Muscle of leg (tissue), 11 donors: ENCODE measurements around the gene WDR41. TPM values are rescaled to one million over a fixed set of nuclear protein-coding genes. Genes with fewer than 3 reads are reported as not detected.

Source experiments
- DNase-seq: peaks from one replicate; pipeline ENCODE4 v3.0.0; 2013
- H3K27ac ChIP-seq: one replicate; pipeline ENCODE4 v1.5.1; 2013; ENCODE audit warnings: mild to moderate bottlenecking, low read length, control low read depth
- H3K27me3 ChIP-seq: one replicate; pipeline ENCODE4 v1.6.1; 2013; ENCODE audit warnings: low read length; ENCODE audit not compliant: control insufficient read depth, insufficient read depth
- H3K36me3 ChIP-seq: one replicate; pipeline ENCODE4 v1.6.1; 2013; ENCODE audit warnings: low read length; ENCODE audit not compliant: control insufficient read depth, insufficient read depth
- H3K4me1 ChIP-seq: one replicate; pipeline ENCODE4 v1.6.1; 2013; ENCODE audit warnings: low read length; ENCODE audit not compliant: control insufficient read depth, insufficient read depth
- H3K4me3 ChIP-seq: one replicate; pipeline ENCODE4 v1.5.1; 2013; ENCODE audit warnings: low read length, control low read depth
- H3K9me3 ChIP-seq: replicated peaks from 2 replicates; pipeline ENCODE4 v1.6.1; 2013; ENCODE audit warnings: low read depth, low read length; ENCODE audit not compliant: control insufficient read depth
- WGBS: methylation state at CpG from one replicate; pipeline ENCODE4 v1.1.5; 2013; ENCODE audit warnings: missing lambda C conversion rate; ENCODE audit not compliant: insufficient coverage; 5-methylcytosine and 5-hydroxymethylcytosine counted together
- polyA plus RNA-seq, 8 donors: library from polyadenylated mRNA; unstranded; fragments of 120-200 nt; gene quantifications; one replicate each; pipeline versions ENCODE4 v1.2.1 to v1.2.3, GENCODE V29; 2013; ENCODE audit warnings: inconsistent platforms in 1 of 8, low replicate concordance in 1 of 8; ENCODE audit not compliant: insufficient read length in 8 of 8, insufficient read depth in 1 of 8
- total RNA-seq: library from RNA; stranded (reverse); fragments of 120-200 nt; gene quantifications from one replicate; pipeline ENCODE4 v1.2.4, GENCODE V29; 2013

The WDR41 gene
- total and polyA plus RNA-seq, 9 donors = 30.4 to 60.2 (median 42.4) TPM

GRCh38 chr5:77452351-77452750 lies 39.8 kb downstream of the WDR41 start:
- Histone ChIP-seq H3K9me3 (no peaks in the 10 kb centered on the region), H3K27me3 (no peaks in the 10 kb centered on the region), H3K36me3 (peaks cover 21% of the 10 kb centered on the region), H3K27ac (no peak overlapping the region), H3K4me3 (no peak overlapping the region), H3K4me1 (no peaks in the 10 kb centered on the region)
- no peak for DNase-seq
- WGBS = 67% methylated on average over 1 of the region's 1 CpG

GRCh38 chr5:77449981-77450380 lies 42.1 kb downstream of the WDR41 start:
- Histone ChIP-seq H3K4me3 (no peak overlapping the region), H3K4me1 (no peaks in the 10 kb centered on the region), H3K36me3 (peaks cover 21% of the 10 kb centered on the region), H3K27ac (no peak overlapping the region), H3K27me3 (no peaks in the 10 kb centered on the region), H3K9me3 (no peaks in the 10 kb centered on the region)
- WGBS = 71% methylated on average over 1 of the region's 2 CpGs
- no peak for DNase-seq

GRCh38 chr5:77449277-77449676 lies 42.8 kb downstream of the WDR41 start:
- peaks cover 21% of the 10 kb centered on the region for H3K36me3 ChIP-seq
- no peak overlapping the region for H3K27ac ChIP-seq

GRCh38 chr5:77448831-77449230 lies 43.3 kb downstream of the WDR41 start:
- Histone ChIP-seq H3K36me3 (peaks cover 18% of the 10 kb centered on the region), H3K4me3 (no peak overlapping the region), H3K9me3 (no peaks in the 10 kb centered on the region), H3K4me1 (no peaks in the 10 kb centered on the region), H3K27me3 (no peaks in the 10 kb centered on the region), H3K27ac (no peak overlapping the region)
- no peak for DNase-seq
- no CpG with 5 or more reads among the region's 1 CpG for WGBS

More at GRCh38 chr5:77449277-77449676, 42.8 kb downstream of the WDR41 start:
- Histone ChIP-seq H3K4me3 (no peak overlapping the region), H3K27me3 (no peaks in the 10 kb centered on the region), H3K4me1 (no peaks in the 10 kb centered on the region), H3K9me3 (no peaks in the 10 kb centered on the region)
- WGBS = 80% methylated on average over 1 of the region's 1 CpG
- DNase-seq = peak; percentile 48

- WGBS = no CpG with 5 or more reads among the region's 1 CpG
- Histone ChIP-seq H3K36me3 (peaks cover 16% of the 10 kb centered on the region), H3K27ac (no peak overlapping the region), H3K27me3 (no peaks in the 10 kb centered on the region), H3K9me3 (no peaks in the 10 kb centered on the region), H3K4me3 (no peak overlapping the region), H3K4me1 (no peaks in the 10 kb centered on the region)
- no peak for DNase-seq
These were observed 47.8 kb downstream of the WDR41 start for GRCh38 chr5:77444356-77444755.

GRCh38 chr5:77443670-77444069 lies 48.4 kb downstream of the WDR41 start:
- H3K4me3 ChIP-seq = no peak overlapping the region
- H3K27me3 ChIP-seq = no peaks in the 10 kb centered on the region
- no peaks in the 10 kb centered on the region for H3K9me3 ChIP-seq
- H3K36me3 ChIP-seq = peaks cover 11% of the 10 kb centered on the region
- no peak for DNase-seq
- no CpG with 5 or more reads among the region's 1 CpG for WGBS
- no peak overlapping the region for H3K27ac ChIP-seq
- no peaks in the 10 kb centered on the region for H3K4me1 ChIP-seq

GRCh38 chr5:77438071-77438470 lies 54.0 kb downstream of the WDR41 start:
- H3K36me3 ChIP-seq = peaks cover 22% of the 10 kb centered on the region
- no peak for DNase-seq
- WGBS = no CpG with 5 or more reads among the region's 3 CpGs
- H3K9me3 ChIP-seq = no peaks in the 10 kb centered on the region
- H3K27ac ChIP-seq = no peak overlapping the region
- no peaks in the 10 kb centered on the region for H3K4me1 ChIP-seq
- no peak overlapping the region for H3K4me3 ChIP-seq
- H3K27me3 ChIP-seq = no peaks in the 10 kb centered on the region

- Histone ChIP-seq H3K4me3 (no peak overlapping the region), H3K27ac (no peak overlapping the region), H3K9me3 (no peaks in the 10 kb centered on the region), H3K27me3 (no peaks in the 10 kb centered on the region), H3K36me3 (peaks cover 24% of the 10 kb centered on the region), H3K4me1 (no peaks in the 10 kb centered on the region)
- DNase-seq = no peak
- 41% methylated on average over 4 of the region's 5 CpGs for WGBS
These were observed 54.9 kb downstream of the WDR41 start for GRCh38 chr5:77437194-77437593.

GRCh38 chr5:77431719-77432118 lies 60.4 kb downstream of the WDR41 start:
- no peak for DNase-seq
- Histone ChIP-seq H3K9me3 (no peaks in the 10 kb centered on the region), H3K27ac (no peak overlapping the region), H3K27me3 (no peaks in the 10 kb centered on the region), H3K4me3 (no peak overlapping the region), H3K36me3 (peaks cover 26% of the 10 kb centered on the region), H3K4me1 (no peaks in the 10 kb centered on the region)
- no CpG with 5 or more reads among the region's 1 CpG for WGBS

- DNase-seq = no peak
- Histone ChIP-seq H3K4me3 (no peak overlapping the region), H3K36me3 (peaks cover 27% of the 10 kb centered on the region), H3K4me1 (no peaks in the 10 kb centered on the region), H3K9me3 (no peaks in the 10 kb centered on the region), H3K27ac (no peak overlapping the region), H3K27me3 (no peaks in the 10 kb centered on the region)
- WGBS = no CpG with 5 or more reads among the region's 3 CpGs
These were observed 60.8 kb downstream of the WDR41 start for GRCh38 chr5:77431286-77431685.

GRCh38 chr5:77430726-77431125 lies 61.4 kb downstream of the WDR41 start:
- Histone ChIP-seq H3K4me3 (no peak overlapping the region), H3K27ac (no peak overlapping the region), H3K4me1 (no peaks in the 10 kb centered on the region), H3K27me3 (no peaks in the 10 kb centered on the region), H3K9me3 (no peaks in the 10 kb centered on the region), H3K36me3 (peaks cover 27% of the 10 kb centered on the region)
- DNase-seq = no peak
- 100% methylated on average over 1 of the region's 1 CpG for WGBS
